Activated naive CD4-positive, alpha-beta T cell treated with anti-CD3 and anti-CD28 coated beads for 36 hours (primary cell): ENCODE data around the gene TNS1. TPM values are rescaled to one million over a fixed set of nuclear protein-coding genes. Genes with fewer than 3 reads are reported as not detected.

Experiments used
- CTCF ChIA-PET: fragments of 350-600 bp; sonication (Branson Sonifier 250); formaldehyde crosslinking; loops from one replicate; lab custom pipeline; 2021; ENCODE audit warnings: antibody characterized with exemption; lab: Charles Lee
- DNase-seq: peaks from one replicate; pipeline ENCODE4 v3.0.0-alpha.2; 2020
- H3K27ac Mint-ChIP-seq: one replicate; pipeline ENCODE4 v1.8.0; 2021; ENCODE audit warnings: mild to moderate bottlenecking, mixed read lengths
- H3K27me3 Mint-ChIP-seq: one replicate; pipeline ENCODE4 v1.8.0; 2021; ENCODE audit warnings: low read depth, mixed read lengths
- H3K36me3 Mint-ChIP-seq: one replicate; pipeline ENCODE4 v1.8.0; 2021; ENCODE audit warnings: low read depth, mixed read lengths
- H3K4me1 Mint-ChIP-seq: one replicate; pipeline ENCODE4 v1.8.0; 2021; ENCODE audit warnings: low read depth, mixed read lengths
- H3K4me3 Mint-ChIP-seq: one replicate; pipeline ENCODE4 v1.8.0; 2021; ENCODE audit warnings: mild to moderate bottlenecking, moderate library complexity, mixed read lengths
- H3K9me3 Mint-ChIP-seq: one replicate; pipeline ENCODE4 v1.8.0; 2021; ENCODE audit warnings: mixed read lengths
- intact Hi-C: fragments of 100-400 bp; cut with micrococcal nuclease; formaldehyde crosslinking; loops from one replicate; pipeline ENCODE4 v1.15.1; 2023
- total RNA-seq, 2 experiments: library from RNA; stranded (reverse); gene quantifications; one replicate each; pipeline ENCODE4 v1.2.3, GENCODE V29; 2021

Gene TNS1
- total RNA-seq, 2 experiments from 2014 or later = 0.40 to 0.74 TPM

GRCh38 chr2:217972037-217972436, 30.8 kb downstream of the TNS1 start:
- H3K27me3 Mint-ChIP-seq = peaks cover 6% of the 10 kb centered on the region
- H3K4me1 Mint-ChIP-seq = no peaks in the 10 kb centered on the region
- no peaks in the 10 kb centered on the region for H3K9me3 Mint-ChIP-seq
- intact Hi-C loops = no loop called here
- CTCF ChIA-PET = interaction anchor here (1.2 kb wide), 1 partner anchor 182 kb away, joined by 3 read pairs; no protein-coding TSS in a partner anchor
- H3K4me3 Mint-ChIP-seq = no peak overlapping the region
- no peaks in the 10 kb centered on the region for H3K36me3 Mint-ChIP-seq
- no peak for DNase-seq
- no peak overlapping the region for H3K27ac Mint-ChIP-seq

- CTCF ChIA-PET = no interaction called here
- Mint-ChIP-seq H3K36me3 (no peaks in the 10 kb centered on the region), H3K9me3 (no peaks in the 10 kb centered on the region), H3K27ac (no peak overlapping the region), H3K4me1 (no peaks in the 10 kb centered on the region), H3K27me3 (peaks cover 6% of the 10 kb centered on the region), H3K4me3 (no peak overlapping the region)
- intact Hi-C loops = no loop called here
- no peak for DNase-seq
Measured at GRCh38 chr2:217971166-217971565, 31.6 kb downstream of the TNS1 start.

DNA sequence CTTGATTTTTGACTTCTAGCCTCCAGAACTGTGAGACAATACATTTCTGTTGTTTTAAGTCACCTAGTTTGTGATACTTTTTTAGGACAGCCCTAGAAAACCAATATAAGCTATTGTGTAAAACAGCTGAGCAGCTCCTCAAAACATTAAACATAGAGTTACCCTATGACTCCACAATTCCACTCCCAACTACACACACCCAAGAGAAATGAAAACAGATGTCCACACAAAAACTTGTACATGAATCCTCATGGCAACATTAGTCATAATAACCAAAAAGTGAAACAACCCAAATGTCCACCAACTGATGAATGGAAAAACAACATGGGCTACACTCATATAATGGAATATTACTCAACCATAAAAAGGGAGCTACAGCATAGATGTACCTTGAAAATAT, 32.6 kb downstream of the TNS1 start:
- CTCF ChIA-PET = no interaction called here
- Mint-ChIP-seq H3K27ac (no peak overlapping the region), H3K36me3 (no peaks in the 10 kb centered on the region), H3K27me3 (peaks cover 6% of the 10 kb centered on the region), H3K4me1 (no peaks in the 10 kb centered on the region), H3K9me3 (no peaks in the 10 kb centered on the region), H3K4me3 (no peak overlapping the region)
- intact Hi-C loops = no loop called here
- DNase-seq = no peak

DNA sequence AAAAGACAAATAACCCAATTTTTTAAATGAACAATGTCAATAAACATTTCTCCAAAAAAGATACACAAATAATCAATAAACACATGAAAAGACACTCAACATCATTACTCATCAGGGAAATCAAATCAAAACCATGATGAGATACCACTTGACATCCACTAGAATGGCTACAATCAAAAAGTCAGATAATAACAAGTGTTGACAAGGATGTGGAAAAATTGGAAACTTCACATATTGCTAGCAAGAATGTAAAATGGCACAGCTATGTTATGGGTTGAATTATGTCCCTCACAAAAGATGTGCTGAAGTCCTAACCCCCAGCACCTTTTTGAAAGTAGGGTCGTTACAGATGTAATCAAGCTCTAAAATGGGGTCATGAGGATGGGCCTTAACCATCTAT, 33.2 kb downstream of the TNS1 start:
- DNase-seq = no peak
- no peaks in the 10 kb centered on the region for H3K9me3 Mint-ChIP-seq
- intact Hi-C loops = no loop called here
- H3K4me3 Mint-ChIP-seq = no peak overlapping the region
- no peak overlapping the region for H3K27ac Mint-ChIP-seq
- no peaks in the 10 kb centered on the region for H3K4me1 Mint-ChIP-seq
- CTCF ChIA-PET = no interaction called here
- peaks cover 6% of the 10 kb centered on the region for H3K27me3 Mint-ChIP-seq
- no peaks in the 10 kb centered on the region for H3K36me3 Mint-ChIP-seq

- Mint-ChIP-seq H3K4me3 (no peak overlapping the region), H3K9me3 (no peaks in the 10 kb centered on the region), H3K27me3 (peaks cover 4% of the 10 kb centered on the region), H3K27ac (no peak overlapping the region), H3K4me1 (no peaks in the 10 kb centered on the region), H3K36me3 (no peaks in the 10 kb centered on the region)
- CTCF ChIA-PET = no interaction called here
- intact Hi-C loops = no loop called here
- no peak for DNase-seq
Measured at GRCh38 chr2:217968023-217968422, 34.8 kb downstream of the TNS1 start.

DNA sequence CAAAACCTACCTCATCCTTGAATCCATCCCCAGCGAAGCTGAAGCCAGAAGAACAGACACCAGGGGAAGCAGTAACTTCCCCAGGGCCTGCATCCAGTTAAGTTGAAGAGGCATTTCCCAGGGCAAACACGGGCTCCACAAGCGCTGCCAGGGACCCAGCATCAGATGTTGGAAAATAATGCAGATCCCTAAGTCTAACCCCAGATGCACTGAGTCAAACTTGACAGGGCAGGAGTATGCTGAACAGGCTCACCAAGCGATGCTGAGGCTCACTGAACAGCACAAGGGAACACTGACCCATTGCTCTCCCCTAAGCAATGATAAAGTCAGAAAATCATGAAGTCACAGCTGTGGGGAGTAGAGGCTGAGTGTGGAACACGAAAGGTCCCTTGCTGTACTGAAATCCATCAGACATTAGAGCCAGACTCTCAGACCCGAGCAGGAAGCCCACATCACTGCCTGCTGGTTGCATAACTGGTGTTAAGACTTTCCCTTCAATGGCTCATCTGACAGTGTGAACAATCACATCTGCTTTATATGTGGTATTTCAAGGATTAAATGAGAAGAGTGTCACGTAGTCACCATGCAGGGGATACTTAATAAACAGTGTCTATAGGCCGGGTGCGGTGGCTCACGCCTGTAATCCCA, 36.2 kb downstream of the TNS1 start:
- no peak overlapping the region for H3K4me3 Mint-ChIP-seq
- DNase-seq = no peak
- intact Hi-C loops = no loop called here

DNA sequence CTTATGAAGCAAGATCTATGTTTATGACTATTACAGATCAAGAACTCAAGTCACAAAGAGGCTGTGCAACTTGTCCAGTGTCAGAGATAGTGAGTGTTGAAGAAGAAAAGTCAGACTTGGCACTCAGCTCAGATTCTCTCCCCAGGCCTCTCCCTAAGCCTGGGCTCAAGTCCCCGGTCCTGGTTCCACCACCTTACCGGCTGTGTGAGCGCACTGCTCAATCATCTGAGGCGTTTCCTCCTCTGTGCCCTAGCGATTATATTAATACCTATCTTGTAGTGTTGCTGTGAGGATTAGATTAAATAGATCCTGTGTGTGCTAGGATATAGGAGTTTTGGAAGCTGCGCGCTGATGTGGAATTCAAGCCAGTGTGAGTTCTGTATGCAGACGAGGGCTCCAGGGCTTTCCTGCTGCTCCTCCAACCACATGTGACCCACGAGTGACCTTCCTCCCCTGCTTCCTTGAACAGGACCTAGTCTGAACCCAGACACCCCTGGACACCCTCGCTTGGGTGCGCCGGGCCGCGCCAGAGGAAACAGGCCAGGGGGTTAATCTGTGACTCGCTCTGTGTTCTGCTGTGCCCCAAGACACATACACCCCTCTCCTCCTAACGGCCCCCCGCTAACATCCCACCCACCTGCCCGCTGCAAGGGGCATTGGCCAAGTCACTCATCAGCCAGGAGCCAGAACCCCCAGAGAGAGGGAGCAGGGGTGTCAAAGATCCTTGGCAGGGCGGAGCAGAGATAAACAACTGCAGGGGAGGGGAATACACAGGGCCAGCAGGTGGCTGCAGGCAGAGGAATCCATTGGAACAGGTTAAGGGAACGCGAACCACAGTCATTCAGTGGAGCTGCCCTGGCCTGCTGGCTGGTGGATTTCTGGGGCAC, 38.3 kb downstream of the TNS1 start:
- Mint-ChIP-seq H3K27me3 (no peaks in the 10 kb centered on the region), H3K9me3 (no peaks in the 10 kb centered on the region), H3K36me3 (no peaks in the 10 kb centered on the region), H3K4me1 (no peaks in the 10 kb centered on the region), H3K4me3 (no peak overlapping the region), H3K27ac (no peak overlapping the region)
- intact Hi-C loops = no loop called here
- no peak for DNase-seq
- CTCF ChIA-PET = interaction anchor here (0.6 kb wide), 1 partner anchor 101 kb away, joined by 4 read pairs; no protein-coding TSS in a partner anchor

More for the DNA sequence above, 36.2 kb downstream of the TNS1 start:
- no peaks in the 10 kb centered on the region for H3K36me3 Mint-ChIP-seq
- H3K4me1 Mint-ChIP-seq = no peaks in the 10 kb centered on the region
- H3K27ac Mint-ChIP-seq = no peak overlapping the region
- CTCF ChIA-PET = no interaction called here
- no peaks in the 10 kb centered on the region for H3K9me3 Mint-ChIP-seq
- peaks cover 4% of the 10 kb centered on the region for H3K27me3 Mint-ChIP-seq

- H3K4me3 Mint-ChIP-seq = no peak overlapping the region
- DNase-seq = no peak
- H3K36me3 Mint-ChIP-seq = no peaks in the 10 kb centered on the region
- H3K9me3 Mint-ChIP-seq = no peaks in the 10 kb centered on the region
- CTCF ChIA-PET = interaction anchor here (0.6 kb wide), 1 partner anchor 102 kb away, joined by 3 read pairs; no protein-coding TSS in a partner anchor
- H3K4me1 Mint-ChIP-seq = no peaks in the 10 kb centered on the region
- intact Hi-C loops = no loop called here
- no peak overlapping the region for H3K27ac Mint-ChIP-seq
- no peaks in the 10 kb centered on the region for H3K27me3 Mint-ChIP-seq
Measured at GRCh38 chr2:217960351-217960750, 42.4 kb downstream of the TNS1 start.

DNA sequence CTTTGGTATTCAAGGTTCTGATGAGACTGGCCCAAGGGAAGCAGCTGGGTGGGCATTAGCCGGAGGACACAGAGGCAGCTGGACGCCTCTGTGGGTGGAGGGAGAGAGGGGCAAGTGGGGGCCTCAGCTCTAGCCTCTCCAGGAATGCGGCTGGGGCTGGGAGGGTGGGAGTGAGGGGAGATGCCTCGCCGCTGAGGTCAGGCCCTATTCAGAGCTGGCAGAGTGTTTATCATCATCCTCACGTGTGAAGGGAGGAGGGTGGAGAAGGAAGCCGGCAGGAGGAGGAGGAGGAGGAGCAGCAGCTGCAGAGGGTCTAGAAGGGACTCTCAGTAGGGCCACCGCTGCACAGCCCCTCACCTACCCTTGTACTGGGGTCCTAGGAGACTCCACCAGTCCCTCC, 43.1 kb downstream of the TNS1 start:
- Mint-ChIP-seq H3K36me3 (no peaks in the 10 kb centered on the region), H3K9me3 (no peaks in the 10 kb centered on the region), H3K4me1 (no peaks in the 10 kb centered on the region), H3K4me3 (no peak overlapping the region), H3K27me3 (peaks cover under 1% of the 10 kb centered on the region), H3K27ac (no peak overlapping the region)
- intact Hi-C loops = no loop called here
- CTCF ChIA-PET = interaction anchor here (0.6 kb wide), 1 partner anchor 102 kb away, joined by 3 read pairs; no protein-coding TSS in a partner anchor
- no peak for DNase-seq

- Mint-ChIP-seq H3K27me3 (peaks cover 2% of the 10 kb centered on the region), H3K36me3 (no peaks in the 10 kb centered on the region), H3K27ac (no peak overlapping the region), H3K9me3 (no peaks in the 10 kb centered on the region), H3K4me1 (no peaks in the 10 kb centered on the region), H3K4me3 (no peak overlapping the region)
- intact Hi-C loops = no loop called here
- DNase-seq = no peak
- CTCF ChIA-PET = no interaction called here
Measured at GRCh38 chr2:217958884-217959225, 43.9 kb downstream of the TNS1 start.

- CTCF ChIA-PET = interaction anchor here (0.6 to 0.7 kb wide), 2 partner anchors 358 to 1496 kb away, joined by 3 to 4 read pairs; no protein-coding TSS in a partner anchor
- no peak overlapping the region for H3K27ac Mint-ChIP-seq
- no peaks in the 10 kb centered on the region for H3K36me3 Mint-ChIP-seq
- no peaks in the 10 kb centered on the region for H3K4me1 Mint-ChIP-seq
- H3K4me3 Mint-ChIP-seq = no peak overlapping the region
- intact Hi-C loops = no loop called here
- no peaks in the 10 kb centered on the region for H3K9me3 Mint-ChIP-seq
- H3K27me3 Mint-ChIP-seq = peaks cover 2% of the 10 kb centered on the region
- no peak for DNase-seq
Measured at GRCh38 chr2:217958206-217958883, 44.5 kb downstream of the TNS1 start.
